ENCODE results near the gene MINDY1.

Gene MINDY1

DNA sequence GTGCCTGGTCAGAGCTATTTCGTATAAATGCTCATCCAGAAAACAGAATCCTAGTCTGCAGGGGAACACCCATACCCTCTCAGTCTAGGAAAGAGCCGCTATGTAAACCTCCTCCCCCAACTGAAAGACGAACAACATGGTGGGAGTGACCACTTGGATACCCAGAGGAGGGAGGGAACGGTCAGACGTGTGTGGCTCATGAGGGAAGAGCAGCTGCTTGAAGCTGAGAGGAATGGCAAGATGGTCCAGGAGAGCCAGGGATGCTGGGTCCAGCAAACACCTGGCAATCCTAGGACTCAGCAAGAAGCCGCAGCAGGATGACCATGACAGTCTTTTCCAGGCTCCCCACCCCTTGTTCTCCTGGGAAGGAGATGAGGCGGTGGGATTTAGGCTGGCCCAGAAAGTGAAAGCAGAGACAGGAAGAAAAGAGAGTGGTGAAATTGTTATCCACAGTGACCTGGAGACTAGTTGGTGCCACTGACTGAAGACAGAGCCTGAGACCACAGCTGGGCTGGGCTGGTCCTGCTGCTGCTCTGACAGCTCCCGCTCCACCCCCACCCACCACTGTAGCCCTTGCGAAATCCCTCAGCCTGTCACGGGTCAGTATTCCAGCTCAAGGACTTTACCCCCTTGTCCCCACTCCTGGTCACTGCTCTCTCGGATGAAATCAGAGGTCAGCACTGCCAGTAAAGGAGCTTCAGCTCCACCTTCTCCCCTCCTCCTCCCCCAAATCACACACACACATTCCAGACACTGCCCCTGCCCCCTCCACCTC, 35.7 kb downstream of the MINDY1 start:
- TF ChIP-seq, protein P1, sequence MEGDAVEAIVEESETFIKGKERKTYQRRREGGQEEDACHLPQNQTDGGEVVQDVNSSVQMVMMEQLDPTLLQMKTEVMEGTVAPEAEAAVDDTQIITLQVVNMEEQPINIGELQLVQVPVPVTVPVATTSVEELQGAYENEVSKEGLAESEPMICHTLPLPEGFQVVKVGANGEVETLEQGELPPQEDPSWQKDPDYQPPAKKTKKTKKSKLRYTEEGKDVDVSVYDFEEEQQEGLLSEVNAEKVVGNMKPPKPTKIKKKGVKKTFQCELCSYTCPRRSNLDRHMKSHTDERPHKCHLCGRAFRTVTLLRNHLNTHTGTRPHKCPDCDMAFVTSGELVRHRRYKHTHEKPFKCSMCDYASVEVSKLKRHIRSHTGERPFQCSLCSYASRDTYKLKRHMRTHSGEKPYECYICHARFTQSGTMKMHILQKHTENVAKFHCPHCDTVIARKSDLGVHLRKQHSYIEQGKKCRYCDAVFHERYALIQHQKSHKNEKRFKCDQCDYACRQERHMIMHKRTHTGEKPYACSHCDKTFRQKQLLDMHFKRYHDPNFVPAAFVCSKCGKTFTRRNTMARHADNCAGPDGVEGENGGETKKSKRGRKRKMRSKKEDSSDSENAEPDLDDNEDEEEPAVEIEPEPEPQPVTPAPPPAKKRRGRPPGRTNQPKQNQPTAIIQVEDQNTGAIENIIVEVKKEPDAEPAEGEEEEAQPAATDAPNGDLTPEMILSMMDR (IDR thresholded peaks at IDR 0.05): no peak
- Histone ChIP-seq H3K4me1 (peaks cover 19% of the 10 kb centered on the region), H3K36me3 (ENCODE audit: control insufficient read depth, insufficient read depth, low read length) (no peaks in the 10 kb centered on the region), H3K27ac (peak overlapping the region; percentile 72), H3K4me3 (ENCODE audit: low read depth, low read length) (peak overlapping the region; percentile 13), H3K79me2 (peaks cover 13% of the 10 kb centered on the region), H2AFZ (no peak overlapping the region), H3K9ac (no peak overlapping the region), H3K27me3 (ENCODE audit: control insufficient read depth, insufficient read depth, low read length) (no peaks in the 10 kb centered on the region), H3K9me3 (ENCODE audit: control insufficient read depth, low read length) (no peaks in the 10 kb centered on the region), H3K4me2 (ENCODE audit: low read length) (peak overlapping the region; percentile 89)

DNA sequence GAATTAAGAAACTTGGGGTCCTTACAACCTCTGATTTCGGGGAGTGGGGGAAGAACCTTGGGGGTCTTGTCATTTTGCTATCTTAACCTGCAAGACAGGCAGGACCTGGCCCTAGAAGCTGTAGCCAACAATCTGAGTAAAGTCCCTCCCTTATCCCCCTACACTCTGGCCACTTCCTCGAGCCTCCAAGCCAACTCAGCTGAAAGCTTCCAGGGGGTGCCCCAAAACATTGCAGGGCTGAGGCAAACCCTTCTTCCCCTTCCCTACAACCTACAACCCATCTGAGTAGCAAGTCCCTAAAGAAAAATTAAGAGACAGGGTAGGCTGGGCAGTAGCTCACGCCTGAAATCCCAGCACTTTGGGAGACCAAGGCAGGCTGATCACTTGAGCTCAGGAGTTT, 37.1 kb downstream of the MINDY1 start:
- no peak overlapping the region for H3K27ac ChIP-seq
- no peaks in the 10 kb centered on the region for H3K36me3 ChIP-seq (ENCODE audit: control insufficient read depth, insufficient read depth, low read length)
- H3K4me3 ChIP-seq (ENCODE audit: low read depth, low read length): no peak overlapping the region
- no peak overlapping the region for H3K4me2 ChIP-seq (ENCODE audit: low read length)
- no peaks in the 10 kb centered on the region for H3K9me3 ChIP-seq (ENCODE audit: control insufficient read depth, low read length)
- TF ChIP-seq, protein P1 (IDR thresholded peaks at IDR 0.05): no peak
- H3K4me1 ChIP-seq: peaks cover 19% of the 10 kb centered on the region
- H2AFZ ChIP-seq: no peak overlapping the region
- H3K27me3 ChIP-seq (ENCODE audit: control insufficient read depth, insufficient read depth, low read length): no peaks in the 10 kb centered on the region
- no peak overlapping the region for H3K9ac ChIP-seq
- peaks cover 13% of the 10 kb centered on the region for H3K79me2 ChIP-seq

DNA sequence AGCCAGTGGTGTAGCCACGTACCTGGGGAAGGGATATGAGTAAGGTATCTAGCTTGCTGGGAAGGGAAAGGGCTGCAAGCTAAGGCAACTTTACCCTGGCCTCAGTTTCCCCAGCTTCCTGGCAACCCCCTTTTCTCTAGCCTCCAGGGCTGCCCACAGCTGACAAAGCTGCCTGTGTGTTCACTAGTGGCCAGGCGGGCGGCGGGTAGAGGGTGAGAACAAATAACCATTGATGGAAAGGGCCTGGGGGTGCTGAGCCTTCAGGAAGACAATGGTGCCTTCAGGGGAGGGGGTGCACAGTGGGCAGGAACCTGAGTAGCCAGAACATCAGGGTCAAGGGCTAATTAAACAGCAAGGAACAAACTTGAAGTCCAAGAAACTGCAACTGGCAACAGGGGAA, 38.2 kb downstream of the MINDY1 start:
- peaks cover 19% of the 10 kb centered on the region for H3K4me1 ChIP-seq
- no peaks in the 10 kb centered on the region for H3K36me3 ChIP-seq (ENCODE audit: control insufficient read depth, insufficient read depth, low read length)
- no peak overlapping the region for H3K9ac ChIP-seq
- no peak overlapping the region for H3K27ac ChIP-seq
- TF ChIP-seq, protein P1 (IDR thresholded peaks at IDR 0.05): no peak
- H3K9me3 ChIP-seq (ENCODE audit: control insufficient read depth, low read length): no peaks in the 10 kb centered on the region
- H3K79me2 ChIP-seq: peaks cover 11% of the 10 kb centered on the region
- H3K4me3 ChIP-seq (ENCODE audit: low read depth, low read length): no peak overlapping the region
- no peak overlapping the region for H2AFZ ChIP-seq
- no peak overlapping the region for H3K4me2 ChIP-seq (ENCODE audit: low read length)
- H3K27me3 ChIP-seq (ENCODE audit: control insufficient read depth, insufficient read depth, low read length): no peaks in the 10 kb centered on the region

DNA sequence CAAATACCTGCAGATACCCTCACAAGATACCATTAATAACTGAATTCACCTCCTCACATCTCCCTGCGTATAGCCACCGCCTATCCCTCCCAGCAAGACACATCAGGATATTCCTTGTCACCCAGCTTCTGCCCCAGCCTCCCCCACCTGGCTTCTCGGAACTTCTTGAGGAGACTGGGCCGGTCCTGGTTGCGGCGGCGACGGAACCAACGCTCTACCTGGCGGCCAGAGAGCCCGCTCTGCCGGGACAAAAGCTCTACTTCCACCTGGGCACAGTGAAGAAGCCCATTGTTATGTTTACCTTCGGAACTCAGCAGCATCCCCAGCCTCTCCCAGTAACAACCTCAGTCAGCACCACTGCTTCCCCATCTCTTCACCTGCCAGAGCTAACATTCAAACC, 38.8 kb downstream of the MINDY1 start:
- peaks cover 17% of the 10 kb centered on the region for H3K4me1 ChIP-seq
- H3K4me2 ChIP-seq (ENCODE audit: low read length): no peak overlapping the region
- no peak overlapping the region for H3K27ac ChIP-seq
- no peaks in the 10 kb centered on the region for H3K9me3 ChIP-seq (ENCODE audit: control insufficient read depth, low read length)
- no peak overlapping the region for H3K4me3 ChIP-seq (ENCODE audit: low read depth, low read length)
- no peak overlapping the region for H2AFZ ChIP-seq
- TF ChIP-seq, protein P1 (IDR thresholded peaks at IDR 0.05): no peak
- H3K9ac ChIP-seq: no peak overlapping the region
- no peaks in the 10 kb centered on the region for H3K27me3 ChIP-seq (ENCODE audit: control insufficient read depth, insufficient read depth, low read length)
- no peaks in the 10 kb centered on the region for H3K36me3 ChIP-seq (ENCODE audit: control insufficient read depth, insufficient read depth, low read length)
- H3K79me2 ChIP-seq: peaks cover 9% of the 10 kb centered on the region

DNA sequence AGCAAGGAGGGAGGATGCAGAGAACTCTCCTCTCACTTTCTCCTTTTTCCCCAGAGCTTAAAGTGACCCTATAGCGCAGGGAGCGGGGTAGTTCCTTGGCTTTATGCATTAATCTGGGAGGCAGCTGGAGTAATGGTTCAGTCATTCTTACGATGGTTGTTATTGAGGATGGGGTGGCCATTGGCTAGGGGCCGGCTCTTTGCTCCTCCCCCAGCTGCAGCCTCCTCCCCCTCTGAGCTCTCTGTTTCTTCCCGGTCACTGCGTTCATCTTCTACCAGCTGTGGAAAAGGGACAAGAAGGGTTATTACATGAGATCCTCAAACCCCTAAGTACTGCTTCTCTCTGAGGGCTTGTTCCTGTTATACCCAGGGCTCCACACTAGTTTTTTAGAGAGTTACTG, 40.7 kb downstream of the MINDY1 start:
- Histone ChIP-seq H2AFZ (no peak overlapping the region), H3K79me2 (peaks cover 4% of the 10 kb centered on the region), H3K9me3 (ENCODE audit: control insufficient read depth, low read length) (no peaks in the 10 kb centered on the region), H3K27ac (no peak overlapping the region), H3K36me3 (ENCODE audit: control insufficient read depth, insufficient read depth, low read length) (no peaks in the 10 kb centered on the region), H3K4me3 (ENCODE audit: low read depth, low read length) (no peak overlapping the region), H3K9ac (no peak overlapping the region), H3K4me2 (ENCODE audit: low read length) (no peak overlapping the region), H3K27me3 (ENCODE audit: control insufficient read depth, insufficient read depth, low read length) (no peaks in the 10 kb centered on the region), H3K4me1 (peaks cover 3% of the 10 kb centered on the region)
- TF ChIP-seq, protein P1 (IDR thresholded peaks at IDR 0.05): no peak

All from parathyroid adenoma (tissue), 2 donors.